ENCODE measurements around the gene PRKACB.

DNA sequence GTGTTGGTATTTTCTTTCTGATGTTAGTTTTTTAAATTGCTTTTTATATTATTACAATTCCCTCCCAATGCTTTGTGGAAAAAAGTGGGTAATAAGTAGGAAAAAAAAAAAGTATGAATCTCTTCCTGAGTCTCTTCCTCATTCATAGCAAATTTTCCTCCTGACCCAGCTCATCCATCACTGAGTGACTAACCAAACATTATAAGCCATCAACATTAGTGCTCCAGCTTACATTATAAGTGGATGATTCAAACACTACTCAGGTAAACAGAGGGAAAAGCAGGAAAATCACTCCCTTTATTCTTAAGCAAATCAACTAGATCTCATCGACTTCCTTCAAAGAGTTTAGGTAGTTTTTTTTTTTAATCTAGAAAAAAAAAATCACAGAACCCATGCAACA is 142.0 kb downstream of the PRKACB start:
- TF ChIP-seq, protein P1, sequence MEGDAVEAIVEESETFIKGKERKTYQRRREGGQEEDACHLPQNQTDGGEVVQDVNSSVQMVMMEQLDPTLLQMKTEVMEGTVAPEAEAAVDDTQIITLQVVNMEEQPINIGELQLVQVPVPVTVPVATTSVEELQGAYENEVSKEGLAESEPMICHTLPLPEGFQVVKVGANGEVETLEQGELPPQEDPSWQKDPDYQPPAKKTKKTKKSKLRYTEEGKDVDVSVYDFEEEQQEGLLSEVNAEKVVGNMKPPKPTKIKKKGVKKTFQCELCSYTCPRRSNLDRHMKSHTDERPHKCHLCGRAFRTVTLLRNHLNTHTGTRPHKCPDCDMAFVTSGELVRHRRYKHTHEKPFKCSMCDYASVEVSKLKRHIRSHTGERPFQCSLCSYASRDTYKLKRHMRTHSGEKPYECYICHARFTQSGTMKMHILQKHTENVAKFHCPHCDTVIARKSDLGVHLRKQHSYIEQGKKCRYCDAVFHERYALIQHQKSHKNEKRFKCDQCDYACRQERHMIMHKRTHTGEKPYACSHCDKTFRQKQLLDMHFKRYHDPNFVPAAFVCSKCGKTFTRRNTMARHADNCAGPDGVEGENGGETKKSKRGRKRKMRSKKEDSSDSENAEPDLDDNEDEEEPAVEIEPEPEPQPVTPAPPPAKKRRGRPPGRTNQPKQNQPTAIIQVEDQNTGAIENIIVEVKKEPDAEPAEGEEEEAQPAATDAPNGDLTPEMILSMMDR (IDR thresholded peaks at IDR 0.05), result no peak
- TF ChIP-seq POLR2A (IDR thresholded peaks at IDR 0.05), result no peak
- no peak for TF ChIP-seq POLR2AphosphoS5 (IDR thresholded peaks at IDR 0.05)

Data from gastroesophageal sphincter (tissue), 3 donors.